Effector CD8-positive, alpha-beta T cell (primary cell): Measurements from ENCODE around the gene BCOR.

ENCODE experiments used
- DNase-seq: peaks from one replicate; lab custom pipeline; 2025; lab: John Stamatoyannopoulos, UW

The BCOR gene

GRCh38 chrX:40084471-40085101, 13.2 kb downstream of the BCOR start:
- no peak for DNase-seq

- DNase-seq = no peak
These were observed 13.8 kb downstream of the BCOR start for GRCh38 chrX:40083979-40084359.

GRCh38 chrX:40083120-40083978, 14.4 kb downstream of the BCOR start:
- DNase-seq = no peak

- no peak for DNase-seq
These were observed 15.2 kb downstream of the BCOR start for GRCh38 chrX:40082447-40083119.

- no peak for DNase-seq
These were observed 16.1 kb downstream of the BCOR start for GRCh38 chrX:40081679-40082068.

GRCh38 chrX:40080894-40081678, 16.7 kb downstream of the BCOR start:
- no peak for DNase-seq

- no peak for DNase-seq
These were observed 18.2 kb downstream of the BCOR start for GRCh38 chrX:40079572-40079971.

- DNase-seq = no peak
These were observed 19.1 kb downstream of the BCOR start for GRCh38 chrX:40078489-40079227.

- no peak for DNase-seq
These were observed 19.9 kb downstream of the BCOR start for GRCh38 chrX:40077906-40078305.

GRCh38 chrX:40076750-40077575, 20.8 kb downstream of the BCOR start:
- DNase-seq = no peak

- no peak for DNase-seq
These were observed 22.8 kb downstream of the BCOR start for GRCh38 chrX:40074959-40075332.

GRCh38 chrX:40074080-40074958, 23.4 kb downstream of the BCOR start:
- DNase-seq = no peak

GRCh38 chrX:40073439-40074054, 24.2 kb downstream of the BCOR start:
- DNase-seq = no peak

GRCh38 chrX:40072246-40072645, 25.5 kb downstream of the BCOR start:
- DNase-seq = no peak

GRCh38 chrX:40068048-40068447, 29.7 kb downstream of the BCOR start:
- DNase-seq = no peak

- no peak for DNase-seq
These were observed 31.1 kb downstream of the BCOR start for GRCh38 chrX:40066700-40067099.

- DNase-seq = no peak
These were observed 32.3 kb downstream of the BCOR start for GRCh38 chrX:40065296-40066046.

- DNase-seq = no peak
These were observed 33.6 kb downstream of the BCOR start for GRCh38 chrX:40064055-40064597.
